IPS DF 4.7 (cell line): Measurements from ENCODE around the gene RALGAPA2.

Source experiments
- DNase-seq: peaks from one replicate; pipeline ENCODE4 v3.0.0-alpha.2; 2013; ENCODE audit warnings: low spot score; ENCODE audit errors: extremely low read depth

Gene RALGAPA2

GRCh38 chr20:20440481-20440880, 272.0 kb downstream of the RALGAPA2 start:
- no peak for DNase-seq

GRCh38 chr20:20439602-20440190, 272.7 kb downstream of the RALGAPA2 start:
- no peak for DNase-seq

GRCh38 chr20:20437314-20437713, 275.1 kb downstream of the RALGAPA2 start:
- no peak for DNase-seq

- no peak for DNase-seq
These were observed 275.8 kb downstream of the RALGAPA2 start for GRCh38 chr20:20436689-20437088.

GRCh38 chr20:20435453-20435852, 277.0 kb downstream of the RALGAPA2 start:
- no peak for DNase-seq

- DNase-seq = no peak
These were observed 279.7 kb downstream of the RALGAPA2 start for GRCh38 chr20:20432618-20433286.

- no peak for DNase-seq
These were observed 282.4 kb downstream of the RALGAPA2 start for GRCh38 chr20:20430066-20430465.

- DNase-seq = no peak
These were observed 284.4 kb downstream of the RALGAPA2 start for GRCh38 chr20:20428067-20428466.

GRCh38 chr20:20427227-20427864, 285.1 kb downstream of the RALGAPA2 start:
- no peak for DNase-seq

GRCh38 chr20:20426655-20426907, 285.9 kb downstream of the RALGAPA2 start:
- no peak for DNase-seq

- no peak for DNase-seq
These were observed 286.4 kb downstream of the RALGAPA2 start for GRCh38 chr20:20425823-20426654.

GRCh38 chr20:20423117-20423516, 289.3 kb downstream of the RALGAPA2 start:
- no peak for DNase-seq

GRCh38 chr20:20417876-20418676, 294.4 kb downstream of the RALGAPA2 start:
- no peak for DNase-seq

GRCh38 chr20:20415321-20415720, 297.1 kb downstream of the RALGAPA2 start:
- DNase-seq = no peak

GRCh38 chr20:20414640-20415220, 297.7 kb downstream of the RALGAPA2 start:
- DNase-seq = no peak

GRCh38 chr20:20413810-20414281, 298.6 kb downstream of the RALGAPA2 start:
- no peak for DNase-seq

- DNase-seq = no peak
These were observed 299.7 kb downstream of the RALGAPA2 start for GRCh38 chr20:20412750-20413149.

- no peak for DNase-seq
These were observed 300.6 kb downstream of the RALGAPA2 start for GRCh38 chr20:20411836-20412235.

- no peak for DNase-seq
These were observed 301.0 kb downstream of the RALGAPA2 start for GRCh38 chr20:20411402-20411801.

- DNase-seq = no peak
These were observed 301.8 kb downstream of the RALGAPA2 start for GRCh38 chr20:20410678-20411077.

- no peak for DNase-seq
These were observed 303.1 kb downstream of the RALGAPA2 start for GRCh38 chr20:20409331-20409730.
